GM19193 (cell line): ENCODE results near the gene PCDHGA7.
"Not testable (repeated sequence)": the region's sequence is repeated elsewhere in the genome, so short reads cannot be mapped to it uniquely, and the experiment has no call there.

Source experiments
- POLR2A ChIP-seq: IDR thresholded peaks from 4 replicates; pipeline ENCODE4 v1.6.1; 2011; ENCODE audit not compliant: insufficient read depth, insufficient read length; ENCODE audit errors: extremely low read depth

The PCDHGA7 gene

DNA sequence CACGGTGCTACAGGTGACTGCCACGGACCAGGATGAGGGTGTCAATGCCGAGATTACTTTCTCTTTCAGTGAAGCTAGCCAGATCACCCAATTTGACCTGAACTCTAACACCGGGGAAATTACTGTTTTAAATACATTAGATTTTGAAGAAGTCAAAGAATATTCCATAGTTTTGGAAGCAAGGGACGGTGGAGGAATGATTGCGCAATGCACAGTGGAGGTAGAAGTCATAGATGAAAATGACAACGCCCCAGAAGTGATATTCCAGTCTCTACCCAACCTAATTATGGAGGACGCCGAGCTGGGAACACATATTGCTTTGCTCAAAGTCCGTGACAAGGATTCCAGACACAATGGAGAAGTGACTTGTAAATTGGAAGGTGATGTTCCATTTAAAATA is 6.1 kb downstream of the PCDHGA7 start:
- TF ChIP-seq POLR2A: no peak

DNA sequence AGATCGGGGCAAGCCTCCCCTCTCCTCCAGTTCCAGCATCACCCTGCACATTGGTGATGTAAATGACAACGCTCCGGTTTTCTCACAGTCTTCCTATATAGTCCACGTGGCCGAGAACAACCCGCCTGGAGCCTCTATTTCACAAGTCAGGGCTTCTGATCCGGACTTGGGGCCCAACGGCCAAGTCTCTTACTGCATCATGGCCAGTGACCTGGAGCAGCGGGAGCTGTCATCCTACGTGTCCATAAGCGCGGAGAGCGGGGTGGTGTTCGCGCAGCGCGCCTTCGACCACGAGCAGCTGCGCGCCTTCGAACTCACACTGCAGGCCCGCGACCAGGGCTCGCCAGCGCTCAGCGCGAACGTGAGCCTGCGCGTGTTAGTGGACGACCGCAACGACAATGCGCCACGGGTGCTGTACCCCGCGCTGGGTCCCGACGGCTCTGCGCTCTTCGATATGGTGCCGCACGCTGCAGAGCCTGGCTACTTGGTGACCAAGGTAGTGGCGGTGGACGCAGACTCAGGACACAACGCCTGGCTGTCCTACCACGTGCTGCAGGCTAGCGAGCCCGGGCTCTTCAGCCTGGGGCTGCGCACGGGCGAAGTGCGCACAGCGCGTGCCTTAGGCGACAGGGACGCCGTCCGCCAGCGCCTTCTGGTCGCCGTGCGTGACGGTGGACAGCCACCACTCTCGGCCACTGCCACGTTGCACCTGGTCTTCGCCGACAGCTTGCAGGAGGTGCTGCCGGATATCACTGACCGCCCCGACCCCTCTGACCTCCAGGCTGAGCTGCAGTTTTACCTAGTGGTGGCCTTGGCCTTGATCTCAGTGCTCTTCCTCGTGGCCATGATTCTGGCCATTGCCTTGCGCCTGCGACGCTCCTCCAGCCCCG is 6.9 kb downstream of the PCDHGA7 start:
- no peak for TF ChIP-seq POLR2A

DNA sequence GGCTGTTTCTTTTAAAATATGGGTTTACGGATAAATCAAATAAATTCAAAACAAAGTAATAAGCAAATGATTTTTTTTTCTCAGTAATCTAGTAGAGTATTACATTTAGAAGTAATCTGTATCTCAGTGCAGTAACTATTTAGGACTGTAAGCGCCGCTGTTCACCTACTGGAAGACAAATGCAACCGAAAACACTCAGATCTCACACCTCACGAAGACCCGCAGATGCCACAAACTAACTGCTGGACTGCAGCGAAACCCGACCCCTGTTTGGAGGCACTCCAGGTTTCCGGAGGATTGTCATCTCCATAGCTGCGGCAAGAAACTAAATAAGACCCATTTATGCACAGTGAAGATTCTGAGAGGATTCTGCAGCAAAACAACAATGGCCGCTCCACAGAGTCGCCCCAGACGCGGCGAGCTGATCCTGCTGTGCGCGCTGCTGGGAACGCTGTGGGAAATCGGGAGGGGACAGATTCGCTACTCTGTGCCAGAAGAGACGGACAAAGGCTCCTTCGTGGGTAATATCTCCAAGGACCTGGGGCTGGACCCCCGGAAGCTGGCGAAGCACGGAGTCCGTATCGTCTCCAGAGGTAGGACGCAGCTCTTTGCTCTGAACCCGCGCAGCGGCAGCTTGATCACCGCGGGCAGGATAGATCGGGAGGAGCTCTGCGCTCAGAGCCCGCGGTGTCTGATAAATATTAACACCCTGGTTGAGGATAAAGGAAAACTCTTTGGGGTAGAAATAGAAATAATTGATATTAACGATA is 10.1 kb downstream of the PCDHGA7 start, which contains the start of gene PCDHGA8:
PCDHGA8 (plus strand) TSS at position 205 of the 770 bp plus-strand sequence; CDS start at position 386, 181 bp downstream.
- no peak for TF ChIP-seq POLR2A

DNA sequence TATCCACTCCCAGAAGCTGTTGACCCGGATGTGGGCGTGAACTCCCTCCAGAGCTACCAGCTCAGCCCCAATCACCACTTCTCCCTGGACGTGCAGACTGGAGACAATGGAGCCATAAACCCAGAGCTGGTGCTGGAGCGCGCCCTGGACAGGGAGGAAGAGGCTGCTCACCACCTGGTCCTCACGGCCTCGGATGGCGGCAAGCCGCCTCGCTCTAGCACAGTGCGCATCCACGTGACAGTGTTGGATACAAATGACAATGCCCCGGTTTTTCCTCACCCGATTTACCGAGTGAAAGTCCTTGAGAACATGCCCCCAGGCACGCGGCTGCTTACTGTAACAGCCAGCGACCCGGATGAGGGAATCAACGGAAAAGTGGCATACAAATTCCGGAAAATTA is 10.7 kb downstream of the PCDHGA7 start:
- TF ChIP-seq POLR2A: no peak

DNA sequence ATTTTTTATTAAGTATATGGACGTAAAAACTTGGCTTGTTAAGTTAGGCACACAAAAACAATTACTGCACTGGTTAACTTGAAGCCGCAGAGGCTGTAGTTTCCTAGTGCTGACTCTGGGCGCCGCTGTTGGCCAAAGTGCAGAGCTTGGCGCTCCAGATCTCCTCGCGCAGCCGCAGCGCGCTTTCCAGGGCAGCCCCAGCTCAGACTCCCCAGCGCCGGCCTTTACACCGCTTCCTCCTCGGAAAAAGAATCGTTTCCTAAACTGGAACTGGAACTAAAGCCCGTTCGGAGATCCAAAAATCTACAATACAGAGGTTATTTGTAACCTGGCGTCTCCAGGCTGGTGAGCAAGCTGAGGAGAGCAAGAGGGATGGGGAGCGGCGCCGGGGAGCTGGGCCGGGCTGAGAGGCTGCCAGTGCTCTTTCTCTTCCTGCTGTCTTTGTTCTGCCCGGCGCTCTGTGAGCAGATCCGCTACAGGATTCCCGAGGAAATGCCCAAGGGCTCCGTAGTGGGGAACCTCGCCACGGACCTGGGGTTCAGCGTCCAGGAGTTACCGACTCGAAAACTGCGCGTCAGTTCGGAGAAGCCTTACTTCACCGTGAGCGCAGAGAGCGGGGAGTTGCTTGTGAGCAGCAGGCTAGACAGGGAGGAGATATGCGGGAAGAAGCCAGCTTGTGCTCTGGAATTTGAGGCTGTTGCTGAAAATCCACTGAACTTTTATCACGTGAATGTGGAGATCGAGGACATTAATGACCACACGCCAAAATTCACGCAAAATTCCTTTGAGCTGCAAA is 15.4 kb downstream of the PCDHGA7 start, which contains the start of gene PCDHGB5:
PCDHGB5 (plus strand) TSS at position 192 of the 796 bp plus-strand sequence; CDS start at position 373, 181 bp downstream.
- not testable (repeated sequence) for TF ChIP-seq POLR2A

DNA sequence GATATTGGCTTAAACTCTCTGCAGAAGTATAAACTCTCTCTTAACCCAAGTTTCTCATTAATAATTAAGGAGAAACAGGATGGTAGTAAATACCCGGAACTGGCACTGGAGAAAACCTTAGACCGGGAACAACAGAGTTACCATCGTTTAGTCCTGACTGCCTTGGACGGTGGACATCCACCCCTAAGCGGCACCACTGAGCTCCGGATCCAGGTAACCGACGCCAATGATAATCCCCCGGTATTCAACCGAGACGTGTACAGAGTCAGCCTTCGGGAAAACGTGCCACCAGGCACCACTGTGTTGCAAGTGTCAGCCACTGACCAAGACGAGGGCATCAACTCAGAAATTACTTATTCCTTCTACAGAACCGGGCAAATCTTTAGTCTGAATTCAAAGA is 16.1 kb downstream of the PCDHGA7 start:
- TF ChIP-seq POLR2A: no peak

DNA sequence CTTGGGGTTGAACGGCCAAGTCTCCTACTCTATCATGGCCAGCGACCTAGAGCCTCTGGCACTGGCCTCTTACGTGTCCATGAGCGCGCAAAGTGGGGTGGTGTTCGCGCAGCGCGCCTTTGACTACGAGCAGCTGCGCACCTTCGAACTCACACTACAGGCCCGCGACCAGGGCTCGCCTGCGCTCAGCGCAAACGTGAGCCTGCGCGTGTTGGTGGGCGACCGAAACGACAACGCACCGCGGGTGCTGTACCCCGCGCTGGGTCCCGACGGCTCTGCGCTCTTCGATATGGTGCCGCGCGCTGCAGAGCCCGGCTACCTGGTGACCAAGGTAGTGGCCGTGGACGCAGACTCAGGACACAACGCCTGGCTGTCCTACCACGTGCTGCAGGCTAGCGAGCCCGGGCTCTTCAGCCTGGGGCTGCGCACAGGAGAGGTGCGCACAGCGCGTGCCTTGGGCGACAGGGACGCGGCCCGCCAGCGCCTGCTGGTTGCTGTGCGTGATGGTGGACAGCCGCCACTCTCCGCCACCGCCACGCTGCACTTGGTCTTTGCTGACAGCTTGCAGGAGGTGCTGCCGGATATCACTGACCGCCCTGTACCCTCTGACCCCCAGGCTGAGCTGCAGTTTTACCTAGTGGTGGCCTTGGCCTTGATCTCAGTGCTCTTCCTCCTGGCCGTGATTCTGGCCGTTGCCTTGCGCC is 17.2 kb downstream of the PCDHGA7 start:
- no peak for TF ChIP-seq POLR2A

DNA sequence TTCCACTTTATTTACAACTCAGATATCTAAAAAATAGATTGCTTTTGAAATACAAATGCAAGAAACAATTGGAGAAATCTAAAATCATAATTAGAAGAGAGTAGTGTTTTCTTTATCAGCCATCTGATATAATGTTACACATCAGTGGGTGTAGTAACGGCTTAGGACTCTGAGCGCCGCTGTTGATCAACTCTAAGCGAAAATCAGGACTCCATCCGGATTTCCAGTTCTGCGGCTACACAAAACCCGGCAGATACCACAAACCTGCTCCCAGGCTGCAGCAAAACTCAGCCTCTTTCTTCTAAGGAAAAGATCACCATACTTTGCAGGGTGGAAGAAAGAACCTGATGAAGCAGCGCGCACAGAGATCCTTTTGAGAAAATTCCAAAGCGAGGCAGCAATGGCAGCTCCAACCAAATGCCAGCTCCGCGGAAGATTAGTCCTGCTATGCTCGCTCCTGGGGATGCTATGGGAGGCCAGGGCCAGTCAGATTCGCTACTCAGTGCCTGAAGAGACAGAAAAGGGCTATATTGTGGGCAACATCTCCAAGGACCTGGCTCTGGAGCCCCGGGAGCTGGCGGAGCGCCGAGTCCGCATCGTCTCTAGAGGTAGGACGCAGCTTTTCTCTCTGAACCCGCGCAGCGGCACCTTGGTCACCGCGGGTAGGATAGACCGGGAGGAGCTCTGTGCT is 20.2 kb downstream of the PCDHGA7 start, which contains the start of gene PCDHGA9:
PCDHGA9 (plus strand) TSS at position 226 of the 691 bp plus-strand sequence; CDS start at position 401, 175 bp downstream.
- TF ChIP-seq POLR2A: no peak

DNA sequence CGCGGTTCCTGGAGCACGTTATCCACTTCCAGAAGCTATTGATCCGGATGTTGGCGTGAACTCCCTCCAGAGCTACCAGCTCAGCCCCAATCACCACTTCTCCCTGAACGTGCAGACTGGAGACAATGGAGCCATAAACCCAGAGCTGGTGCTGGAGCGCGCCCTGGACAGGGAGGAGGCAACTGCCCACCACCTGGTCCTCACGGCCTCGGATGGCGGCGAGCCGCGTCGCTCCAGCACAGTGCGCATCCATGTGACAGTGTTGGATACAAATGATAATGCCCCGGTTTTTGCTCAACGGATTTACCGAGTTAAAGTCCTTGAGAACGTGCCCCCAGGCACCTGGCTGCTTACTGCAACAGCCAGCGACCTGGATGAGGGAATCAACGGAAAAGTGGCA is 20.8 kb downstream of the PCDHGA7 start:
- no peak for TF ChIP-seq POLR2A

DNA sequence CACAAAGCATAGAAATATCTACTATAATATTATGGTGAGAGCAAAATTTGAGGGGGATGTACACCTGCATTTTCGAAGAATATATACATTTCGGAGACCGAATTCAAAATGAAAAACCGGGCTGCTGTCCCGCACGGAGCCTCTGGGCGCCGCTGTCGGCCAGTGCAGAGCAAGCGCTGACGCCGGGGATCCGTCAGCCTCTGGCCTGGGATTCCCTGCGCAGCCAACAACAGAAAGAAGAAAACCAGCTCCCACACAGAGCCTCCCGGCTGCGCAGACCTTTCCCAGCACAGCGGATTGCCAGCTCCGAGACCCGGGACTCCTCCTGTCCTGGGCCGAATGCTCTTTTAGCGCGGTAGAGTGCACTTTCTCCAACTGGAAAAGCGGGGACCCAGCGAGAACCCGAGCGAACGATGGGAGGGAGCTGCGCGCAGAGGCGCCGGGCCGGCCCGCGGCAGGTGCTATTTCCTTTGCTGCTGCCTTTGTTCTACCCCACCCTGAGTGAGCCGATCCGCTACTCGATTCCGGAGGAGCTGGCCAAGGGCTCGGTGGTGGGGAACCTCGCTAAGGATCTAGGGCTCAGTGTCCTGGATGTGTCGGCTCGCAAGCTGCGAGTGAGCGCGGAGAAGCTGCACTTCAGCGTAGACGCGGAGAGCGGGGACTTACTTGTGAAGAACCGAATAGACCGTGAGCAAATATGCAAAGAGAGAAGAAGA is 25.4 kb downstream of the PCDHGA7 start, which contains the start of gene PCDHGB6:
PCDHGB6 (plus strand) TSS at position 232 of the 716 bp plus-strand sequence; CDS start at position 414, 182 bp downstream.
- TF ChIP-seq POLR2A: not testable (repeated sequence)

DNA sequence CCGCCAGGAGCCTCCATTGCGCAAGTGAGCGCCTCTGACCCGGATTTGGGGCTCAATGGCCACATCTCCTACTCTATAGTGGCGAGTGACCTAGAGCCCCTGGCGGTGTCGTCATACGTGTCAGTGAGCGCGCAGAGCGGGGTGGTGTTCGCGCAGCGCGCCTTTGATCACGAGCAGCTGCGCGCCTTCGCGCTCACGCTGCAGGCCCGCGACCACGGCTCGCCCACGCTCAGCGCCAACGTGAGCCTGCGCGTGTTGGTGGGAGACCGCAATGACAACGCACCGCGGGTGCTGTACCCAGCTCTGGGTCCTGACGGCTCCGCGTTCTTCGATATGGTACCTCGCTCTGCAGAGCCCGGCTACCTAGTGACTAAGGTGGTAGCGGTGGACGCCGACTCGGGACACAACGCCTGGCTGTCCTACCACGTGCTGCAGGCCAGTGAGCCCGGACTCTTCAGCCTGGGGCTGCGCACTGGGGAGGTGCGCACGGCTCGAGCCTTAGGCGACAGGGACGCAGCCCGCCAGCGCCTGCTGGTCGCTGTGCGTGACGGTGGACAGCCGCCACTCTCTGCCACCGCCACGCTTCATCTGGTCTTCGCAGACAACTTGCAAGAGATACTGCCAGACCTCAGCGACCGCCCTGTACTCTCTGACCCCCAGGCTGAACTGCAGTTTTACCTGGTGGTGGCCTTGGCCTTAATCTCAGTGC is 27.2 kb downstream of the PCDHGA7 start:
- no peak for TF ChIP-seq POLR2A

DNA sequence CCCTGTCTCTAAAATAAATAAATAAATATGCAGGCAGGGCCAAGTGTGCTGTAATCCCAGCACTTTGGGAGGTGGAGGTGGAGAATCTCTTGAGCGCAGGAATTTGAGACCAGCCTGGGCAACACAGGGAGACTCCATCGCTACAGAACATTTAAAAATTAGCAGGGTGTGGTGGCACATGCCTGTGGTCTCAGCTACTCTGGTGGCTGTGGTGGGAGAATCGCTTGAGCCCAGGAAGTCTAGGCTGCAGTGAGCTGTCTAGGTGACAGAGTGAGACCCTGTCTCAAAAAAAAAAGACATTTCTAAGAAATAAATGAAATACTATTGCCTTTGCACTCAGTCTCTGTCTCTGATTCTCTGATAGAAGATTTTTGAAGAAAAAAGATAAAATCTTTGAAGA is 29.0 kb downstream of the PCDHGA7 start:
- TF ChIP-seq POLR2A: no peak
